BJ (cell line): Measurements from ENCODE around the gene ATL1. TPM values are rescaled to one million over a fixed set of nuclear protein-coding genes. Genes with fewer than 3 reads are reported as not detected.

ENCODE experiments used
- CTCF ChIA-PET: fragments of 350-600 bp; formaldehyde crosslinking; extraction: SDS; loops from one replicate; lab custom pipeline; 2021; ENCODE audit warnings: antibody characterized with exemption, inconsistent platforms; lab: Yijun Ruan, JAX
- POLR2A ChIA-PET: fragments of 300-600 bp; sonication (Branson Sonifier 250); formaldehyde crosslinking; extraction: SDS; loops from one replicate; lab custom pipeline; 2021; ENCODE audit warnings: antibody characterized with exemption; lab: Charles Lee
- DNase-seq: peaks from one replicate; pipeline ENCODE4 v3.0.0-alpha.2; 2011; ENCODE audit warnings: low read depth
- H3K27me3 ChIP-seq: 2 replicates; pipeline ENCODE4 v1.6.0; 2011; ENCODE audit warnings: low read length; ENCODE audit not compliant: control insufficient read depth, insufficient read depth
- H3K36me3 ChIP-seq: 2 replicates; pipeline ENCODE4 v1.5.1; 2011; ENCODE audit warnings: low read length; ENCODE audit not compliant: control insufficient read depth, insufficient read depth
- H3K4me3 ChIP-seq: 2 replicates; pipeline ENCODE4 v1.5.1; 2011; ENCODE audit warnings: low read depth, mild to moderate bottlenecking, control low read depth, low read length
- CTCF ChIP-seq: IDR thresholded peaks from 2 replicates; pipeline ENCODE4 v1.5.1; 2011; ENCODE audit warnings: low read depth, mild to moderate bottlenecking, control low read depth, inconsistent platforms, low read length, moderate library complexity; ENCODE audit not compliant: insufficient read depth
- polyA plus RNA-seq: library from polyadenylated mRNA; depleted of rRNA; stranded (reverse); fragments of >200 nt; gene quantifications from 2 replicates; pipeline ENCODE4 v1.2.3, GENCODE V29; 2011

ATL1 gene
- polyA plus RNA-seq, 1 experiment: 4.5 TPM

GRCh38 chr14:50666772-50667683 is 107.1 kb downstream of the ATL1 start:
- ChIA-PET CTCF (interaction anchor here (0.6 to 1.8 kb wide), 4 partner anchors 47 to 1019 kb away, joined by 3 to 6 read pairs (median 4); no protein-coding TSS in a partner anchor), POLR2A (no interaction called here)
- Histone ChIP-seq H3K36me3 (no peaks in the 10 kb centered on the region), H3K4me3 (peak overlapping the region; percentile 90), H3K27me3 (no peaks in the 10 kb centered on the region)
- no peak for TF ChIP-seq CTCF
- DNase-seq: no peak

GRCh38 chr14:50667684-50667995 is 107.7 kb downstream of the ATL1 start:
- no peak for DNase-seq
- POLR2A ChIA-PET: interaction anchor here (0.6 kb wide), 1 partner anchor 38 kb away, joined by 3 read pairs; no protein-coding TSS in a partner anchor
- H3K27me3 ChIP-seq: no peaks in the 10 kb centered on the region
- CTCF ChIA-PET: interaction anchor here (1.4 kb wide), 1 partner anchor 106 kb away, joined by 7 read pairs; no protein-coding TSS in a partner anchor
- H3K4me3 ChIP-seq: peak overlapping the region; percentile 90
- TF ChIP-seq CTCF: no peak
- H3K36me3 ChIP-seq: no peaks in the 10 kb centered on the region

GRCh38 chr14:50667996-50668825 is 108.3 kb downstream of the ATL1 start, which contains the start of gene SAV1:
Gene SAV1, minus strand, starts transcription at chr14:50668306. Its CDS starts 339 bp downstream, at chr14:50667967.
- DNase-seq: no peak
- ChIA-PET CTCF (interaction anchor here (0.6 to 1.4 kb wide), 2 partner anchors 49 to 105 kb away, joined by 3 to 7 read pairs; no protein-coding TSS in a partner anchor), POLR2A (interaction anchor here (0.6 to 0.8 kb wide), 2 partner anchors 37 to 95 kb away, joined by 3 to 4 read pairs; no protein-coding TSS in a partner anchor)
- Histone ChIP-seq H3K27me3 (no peaks in the 10 kb centered on the region), H3K36me3 (no peaks in the 10 kb centered on the region), H3K4me3 (peak within 1 kb of the TSS; percentile 90)
- TF ChIP-seq CTCF: no peak

GRCh38 chr14:50668826-50669143 is 108.8 kb downstream of the ATL1 start:
- ChIA-PET CTCF (interaction anchor here (0.6 to 1.4 kb wide), 2 partner anchors 49 to 104 kb away, joined by 3 to 7 read pairs; no protein-coding TSS in a partner anchor), POLR2A (interaction anchor here (0.8 kb wide), 1 partner anchor 94 kb away, joined by 4 read pairs; no protein-coding TSS in a partner anchor)
- H3K27me3 ChIP-seq: no peaks in the 10 kb centered on the region
- H3K4me3 ChIP-seq: peak overlapping the region; percentile 90
- H3K36me3 ChIP-seq: no peaks in the 10 kb centered on the region
- DNase-seq: no peak
- TF ChIP-seq CTCF: no peak
